Mammary epithelial cell (primary cell): ENCODE data around the gene DEFB118.

Source experiments
- EZH2 ChIP-seq: IDR thresholded peaks from 2 replicates; pipeline ENCODE4 v1.6.1; 2012; ENCODE audit warnings: low read length, inconsistent platforms, borderline replicate concordance
- TF ChIP-seq, protein P1 (sequence below), 2 donors: IDR thresholded peaks in 1 of 2; conservative IDR thresholded peaks in 1 of 2; 2 replicates each; pipeline ENCODE4 v1.5.1; 2011 to 2012; ENCODE audit warnings: inconsistent platforms in 2 of 2, low read length in 2 of 2, mild to moderate bottlenecking in 2 of 2, control low read depth in 1 of 2, low read depth in 1 of 2; ENCODE audit not compliant: insufficient read depth in 1 of 2; ENCODE audit errors: extremely low read depth in 1 of 2

DNA sequence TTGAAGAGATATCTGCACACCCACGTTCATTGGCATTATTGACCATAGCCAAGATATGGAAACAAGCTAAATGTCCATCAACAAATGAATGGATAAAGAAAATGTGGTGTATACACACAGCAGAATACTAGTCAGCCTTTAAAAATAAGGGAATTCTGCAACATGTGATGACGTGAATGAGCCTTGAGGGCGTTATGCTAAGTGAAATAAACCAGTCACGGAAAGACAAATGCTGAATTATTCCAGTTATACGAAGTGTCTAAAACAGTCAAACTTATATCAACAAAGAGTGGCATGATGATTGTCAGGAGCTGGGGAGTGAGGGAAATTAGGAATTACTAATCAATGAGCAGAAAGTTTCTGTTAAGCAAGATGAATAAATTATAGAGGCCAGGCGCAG lies 46.0 kb downstream of the DEFB118 start:
- TF ChIP-seq, protein P1, sequence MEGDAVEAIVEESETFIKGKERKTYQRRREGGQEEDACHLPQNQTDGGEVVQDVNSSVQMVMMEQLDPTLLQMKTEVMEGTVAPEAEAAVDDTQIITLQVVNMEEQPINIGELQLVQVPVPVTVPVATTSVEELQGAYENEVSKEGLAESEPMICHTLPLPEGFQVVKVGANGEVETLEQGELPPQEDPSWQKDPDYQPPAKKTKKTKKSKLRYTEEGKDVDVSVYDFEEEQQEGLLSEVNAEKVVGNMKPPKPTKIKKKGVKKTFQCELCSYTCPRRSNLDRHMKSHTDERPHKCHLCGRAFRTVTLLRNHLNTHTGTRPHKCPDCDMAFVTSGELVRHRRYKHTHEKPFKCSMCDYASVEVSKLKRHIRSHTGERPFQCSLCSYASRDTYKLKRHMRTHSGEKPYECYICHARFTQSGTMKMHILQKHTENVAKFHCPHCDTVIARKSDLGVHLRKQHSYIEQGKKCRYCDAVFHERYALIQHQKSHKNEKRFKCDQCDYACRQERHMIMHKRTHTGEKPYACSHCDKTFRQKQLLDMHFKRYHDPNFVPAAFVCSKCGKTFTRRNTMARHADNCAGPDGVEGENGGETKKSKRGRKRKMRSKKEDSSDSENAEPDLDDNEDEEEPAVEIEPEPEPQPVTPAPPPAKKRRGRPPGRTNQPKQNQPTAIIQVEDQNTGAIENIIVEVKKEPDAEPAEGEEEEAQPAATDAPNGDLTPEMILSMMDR (conservative IDR thresholded peaks at IDR 0.05 in 1 of 2, IDR thresholded peaks at IDR 0.05 in 1 of 2; ENCODE audit: extremely low read depth in 1 of 2, insufficient read depth in 1 of 2, low read depth in 1 of 2, low read length in 2 of 2): no peak
- no peak for TF ChIP-seq EZH2
